ENCODE results near the gene CASR. TPM values are rescaled to one million over a fixed set of nuclear protein-coding genes. Genes with fewer than 3 reads are reported as not detected.

CASR gene
- total RNA-seq, 1 experiment from 2014 or later = not detected

DNA sequence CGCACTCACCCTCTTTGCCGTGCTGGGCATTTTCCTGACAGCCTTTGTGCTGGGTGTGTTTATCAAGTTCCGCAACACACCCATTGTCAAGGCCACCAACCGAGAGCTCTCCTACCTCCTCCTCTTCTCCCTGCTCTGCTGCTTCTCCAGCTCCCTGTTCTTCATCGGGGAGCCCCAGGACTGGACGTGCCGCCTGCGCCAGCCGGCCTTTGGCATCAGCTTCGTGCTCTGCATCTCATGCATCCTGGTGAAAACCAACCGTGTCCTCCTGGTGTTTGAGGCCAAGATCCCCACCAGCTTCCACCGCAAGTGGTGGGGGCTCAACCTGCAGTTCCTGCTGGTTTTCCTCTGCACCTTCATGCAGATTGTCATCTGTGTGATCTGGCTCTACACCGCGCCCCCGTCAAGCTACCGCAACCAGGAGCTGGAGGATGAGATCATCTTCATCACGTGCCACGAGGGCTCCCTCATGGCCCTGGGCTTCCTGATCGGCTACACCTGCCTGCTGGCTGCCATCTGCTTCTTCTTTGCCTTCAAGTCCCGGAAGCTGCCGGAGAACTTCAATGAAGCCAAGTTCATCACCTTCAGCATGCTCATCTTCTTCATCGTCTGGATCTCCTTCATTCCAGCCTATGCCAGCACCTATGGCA, 100.5 kb downstream of the CASR start:
- Histone ChIP-seq H3K4me3 (ENCODE audit: low read depth, low read length) (no peak overlapping the region), H3K27me3 (replicated peaks; ENCODE audit: control insufficient read depth, insufficient read depth, low read length) (peaks cover 2% of the 10 kb centered on the region; the same call in 1 of the 2 replicates), H3K9me3 (no peaks in the 10 kb centered on the region), H3K4me1 (peaks cover 7% of the 10 kb centered on the region; the same call in 1 of the 2 replicates), H3K36me3 (ENCODE audit: control insufficient read depth, insufficient read depth, low read length) (no peaks in the 10 kb centered on the region)
- Mint-ChIP-seq H3K27ac (ENCODE audit: unreplicated experiment) (no peak overlapping the region), H3K36me3 (ENCODE audit: insufficient read depth, unreplicated experiment) (no peaks in the 10 kb centered on the region), H3K27me3 (ENCODE audit: insufficient read depth, unreplicated experiment) (peaks cover 16% of the 10 kb centered on the region), H3K9me3 (ENCODE audit: unreplicated experiment) (no peaks in the 10 kb centered on the region), H3K4me3 (ENCODE audit: unreplicated experiment) (no peak overlapping the region), H3K4me1 (ENCODE audit: low read depth, unreplicated experiment) (peaks cover 12% of the 10 kb centered on the region)
- no TSS peak for BruUV-seq (replicated peaks)
- no peak for DNase-seq
- ChIA-PET CTCF (no interaction called here), POLR2A (no interaction called here)
- no peak for TF ChIP-seq CTCF (IDR thresholded peaks at IDR 0.05; ENCODE audit: insufficient read depth in 1 of 2, low read depth in 1 of 2, low read length in 1 of 2, severe bottlenecking in 1 of 2, unreplicated experiment in 1 of 2)
- intact Hi-C loops (cut with micrococcal nuclease; ENCODE audit: unreplicated experiment) = no loop called here

GRCh38 chr3:122284486-122284885, 101.0 kb downstream of the CASR start:
- TF ChIP-seq CTCF (IDR thresholded peaks at IDR 0.05; ENCODE audit: insufficient read depth in 1 of 2, low read depth in 1 of 2, low read length in 1 of 2, severe bottlenecking in 1 of 2, unreplicated experiment in 1 of 2) = no peak
- H3K27ac Mint-ChIP-seq (ENCODE audit: unreplicated experiment) = no peak overlapping the region
- H3K4me1 Mint-ChIP-seq (ENCODE audit: low read depth, unreplicated experiment) = peaks cover 12% of the 10 kb centered on the region
- BruUV-seq (replicated peaks) = no TSS peak
- DNase-seq = no peak
- H3K9me3 Mint-ChIP-seq (ENCODE audit: unreplicated experiment) = no peaks in the 10 kb centered on the region
- intact Hi-C loops (cut with micrococcal nuclease; ENCODE audit: unreplicated experiment) = no loop called here
- no peaks in the 10 kb centered on the region for H3K36me3 Mint-ChIP-seq (ENCODE audit: insufficient read depth, unreplicated experiment)
- H3K27me3 Mint-ChIP-seq (ENCODE audit: insufficient read depth, unreplicated experiment) = peaks cover 14% of the 10 kb centered on the region
- POLR2A ChIA-PET = no interaction called here
- Histone ChIP-seq H3K36me3 (ENCODE audit: control insufficient read depth, insufficient read depth, low read length) (no peaks in the 10 kb centered on the region), H3K4me1 (peaks cover 7% of the 10 kb centered on the region; the same call in 1 of the 2 replicates), H3K27me3 (replicated peaks; ENCODE audit: control insufficient read depth, insufficient read depth, low read length) (peaks cover 2% of the 10 kb centered on the region; the same call in 1 of the 2 replicates), H3K4me3 (ENCODE audit: low read depth, low read length) (no peak overlapping the region), H3K9me3 (no peaks in the 10 kb centered on the region)
- no peak overlapping the region for H3K4me3 Mint-ChIP-seq (ENCODE audit: unreplicated experiment)
- CTCF ChIA-PET = no interaction called here

- Histone ChIP-seq H3K27me3 (replicated peaks; ENCODE audit: control insufficient read depth, insufficient read depth, low read length) (no peaks in the 10 kb centered on the region), H3K4me1 (no peaks in the 10 kb centered on the region), H3K36me3 (ENCODE audit: control insufficient read depth, insufficient read depth, low read length) (no peaks in the 10 kb centered on the region), H3K4me3 (ENCODE audit: low read depth, low read length) (no peak overlapping the region), H3K9me3 (no peaks in the 10 kb centered on the region)
- no TSS peak for BruUV-seq (replicated peaks)
- DNase-seq = no peak
- CTCF ChIA-PET = no interaction called here
- no peaks in the 10 kb centered on the region for H3K36me3 Mint-ChIP-seq (ENCODE audit: insufficient read depth, unreplicated experiment)
- H3K27ac Mint-ChIP-seq (ENCODE audit: unreplicated experiment) = no peak overlapping the region
- POLR2A ChIA-PET = no interaction called here
- no peak for TF ChIP-seq CTCF (IDR thresholded peaks at IDR 0.05; ENCODE audit: insufficient read depth in 1 of 2, low read depth in 1 of 2, low read length in 1 of 2, severe bottlenecking in 1 of 2, unreplicated experiment in 1 of 2)
- no peak overlapping the region for H3K4me3 Mint-ChIP-seq (ENCODE audit: unreplicated experiment)
- H3K4me1 Mint-ChIP-seq (ENCODE audit: low read depth, unreplicated experiment) = no peaks in the 10 kb centered on the region
- H3K9me3 Mint-ChIP-seq (ENCODE audit: unreplicated experiment) = no peaks in the 10 kb centered on the region
- intact Hi-C loops (cut with micrococcal nuclease; ENCODE audit: unreplicated experiment) = no loop called here
- H3K27me3 Mint-ChIP-seq (ENCODE audit: insufficient read depth, unreplicated experiment) = peaks cover 3% of the 10 kb centered on the region
These were observed 110.9 kb downstream of the CASR start for GRCh38 chr3:122294359-122294758.

Measured in Caco-2 (cell line).